Body of pancreas (tissue), 4 donors: Measurements from ENCODE around the gene NUP210L.

Source experiments
- CTCF ChIP-seq, 7 experiments: fragments of 450-650 bp in 4 of 7; fragments of 200-600 bp in 3 of 7; sonication (generic) in 3 of 7; IDR thresholded peaks; one replicate each; pipeline ENCODE4 v1.5.1; 2016 to 2019; ENCODE audit warnings: antibody characterized with exemption in 7 of 7
- POLR2A ChIP-seq, 3 donors: fragments of 450-650 bp; IDR thresholded peaks; one replicate each; pipeline ENCODE4 v1.6.1; 2016; ENCODE audit warnings: antibody characterized with exemption in 3 of 3, mild to moderate bottlenecking in 2 of 3

GRCh38 chr1:154178911-154179811 is 24.3 kb upstream of the NUP210L start:
- TF ChIP-seq CTCF (IDR thresholded peaks at IDR 0.05) (no peak), POLR2A (IDR thresholded peaks at IDR 0.05) (no peak)
